Activated CD4-positive, alpha-beta T cell treated with anti-CD3 and anti-CD28 coated beads for 1 hour (primary cell): ENCODE results near the gene ATP6V0E1.

Source experiments
- DNase-seq: peaks from one replicate; pipeline ENCODE4 v3.0.0-alpha.2; 2020

Gene ATP6V0E1

DNA sequence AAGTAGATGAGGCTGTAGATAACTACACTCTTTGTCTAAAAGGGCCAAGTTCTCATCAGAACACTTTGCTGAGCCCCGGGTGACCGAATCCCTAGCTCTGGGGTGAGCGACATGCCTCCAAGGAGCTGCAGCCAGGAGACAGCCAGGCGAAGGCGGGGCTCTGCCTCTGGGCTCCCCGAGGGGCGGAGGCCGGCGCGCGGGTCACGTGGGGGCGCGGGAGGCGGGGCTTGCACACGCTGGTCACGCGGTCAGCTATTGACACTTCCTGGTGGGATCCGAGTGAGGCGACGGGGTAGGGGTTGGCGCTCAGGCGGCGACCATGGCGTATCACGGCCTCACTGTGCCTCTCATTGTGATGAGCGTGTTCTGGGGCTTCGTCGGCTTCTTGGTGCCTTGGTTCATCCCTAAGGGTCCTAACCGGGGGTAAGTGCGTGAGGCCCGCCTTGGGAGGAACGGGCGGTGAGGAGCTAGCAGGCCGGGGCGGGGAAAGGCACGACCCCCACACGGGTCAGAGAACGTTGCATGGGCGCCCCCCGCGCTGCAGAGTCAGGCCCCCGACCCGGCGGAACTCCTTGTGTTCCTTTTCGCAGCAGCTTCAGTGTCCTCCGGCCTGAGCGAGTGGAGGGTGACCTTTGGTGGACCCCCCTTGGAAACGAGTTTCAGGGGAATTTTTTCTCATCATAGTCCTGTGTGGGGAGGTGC lies at the start of gene ATP6V0E1:
Gene ATP6V0E1, plus strand, starts transcription at position 230 of the 702 bp plus-strand sequence. Its CDS starts 90 bp downstream, at position 320.
- DNase-seq: peak; percentile 84

DNA sequence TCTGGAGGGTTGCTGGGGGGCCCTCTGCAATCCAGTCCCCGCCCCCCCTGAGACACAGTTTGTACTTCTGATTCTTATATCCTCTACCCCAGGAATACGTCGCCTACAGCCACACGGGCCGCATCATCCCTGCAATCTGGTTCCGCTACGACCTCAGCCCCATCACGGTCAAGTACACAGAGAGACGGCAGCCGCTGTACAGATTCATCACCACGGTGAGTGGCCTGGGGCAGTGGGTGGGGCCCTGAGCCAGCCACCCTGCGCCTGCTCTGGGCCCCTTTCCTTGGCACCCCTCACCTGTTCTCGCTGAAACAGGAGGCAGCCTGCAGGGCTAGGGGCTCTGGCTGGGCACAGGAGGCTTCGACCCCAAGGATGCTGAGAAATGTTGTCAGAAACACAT lies 48.5 kb upstream of the ATP6V0E1 start:
- no peak for DNase-seq

DNA sequence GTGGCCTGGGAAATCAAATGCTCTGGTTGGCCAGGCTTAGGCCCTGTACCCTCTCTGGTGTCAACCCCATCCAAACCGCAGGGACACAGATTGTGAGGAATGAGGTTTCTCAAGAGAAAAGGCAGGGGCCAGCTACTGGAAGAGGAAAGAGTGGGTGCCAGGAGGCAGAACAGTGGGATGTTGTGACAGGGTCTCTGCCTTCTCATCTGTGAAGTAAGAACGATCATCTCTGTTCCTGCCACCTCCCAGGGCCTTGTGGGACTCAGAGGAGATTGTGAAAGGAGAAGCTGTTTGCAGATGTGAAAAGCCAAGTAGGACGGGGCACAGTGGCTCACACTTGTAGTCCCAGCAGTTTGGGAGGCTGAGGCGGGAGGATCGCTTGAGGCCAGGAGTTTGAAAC lies 47.2 kb upstream of the ATP6V0E1 start:
- no peak for DNase-seq

DNA sequence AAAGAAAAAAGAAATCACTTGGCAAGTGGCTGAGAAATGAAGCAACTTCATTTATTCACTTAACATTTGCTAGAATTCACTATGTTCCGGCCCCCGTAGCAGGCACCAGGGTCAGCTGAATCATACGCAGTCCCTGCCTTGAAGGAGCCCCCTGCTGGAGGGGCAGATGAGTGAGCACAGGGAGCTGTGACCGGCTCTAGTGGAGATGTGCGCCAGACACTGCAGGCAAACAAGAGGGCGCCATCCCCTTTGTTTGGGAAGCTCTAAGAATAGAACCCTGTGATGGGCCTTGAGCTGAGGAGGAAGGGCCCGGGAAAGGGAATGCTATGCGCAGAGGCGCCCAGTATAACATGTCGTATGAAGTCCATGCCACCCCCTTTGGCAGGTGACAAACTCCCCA lies 44.5 kb upstream of the ATP6V0E1 start:
- no peak for DNase-seq

DNA sequence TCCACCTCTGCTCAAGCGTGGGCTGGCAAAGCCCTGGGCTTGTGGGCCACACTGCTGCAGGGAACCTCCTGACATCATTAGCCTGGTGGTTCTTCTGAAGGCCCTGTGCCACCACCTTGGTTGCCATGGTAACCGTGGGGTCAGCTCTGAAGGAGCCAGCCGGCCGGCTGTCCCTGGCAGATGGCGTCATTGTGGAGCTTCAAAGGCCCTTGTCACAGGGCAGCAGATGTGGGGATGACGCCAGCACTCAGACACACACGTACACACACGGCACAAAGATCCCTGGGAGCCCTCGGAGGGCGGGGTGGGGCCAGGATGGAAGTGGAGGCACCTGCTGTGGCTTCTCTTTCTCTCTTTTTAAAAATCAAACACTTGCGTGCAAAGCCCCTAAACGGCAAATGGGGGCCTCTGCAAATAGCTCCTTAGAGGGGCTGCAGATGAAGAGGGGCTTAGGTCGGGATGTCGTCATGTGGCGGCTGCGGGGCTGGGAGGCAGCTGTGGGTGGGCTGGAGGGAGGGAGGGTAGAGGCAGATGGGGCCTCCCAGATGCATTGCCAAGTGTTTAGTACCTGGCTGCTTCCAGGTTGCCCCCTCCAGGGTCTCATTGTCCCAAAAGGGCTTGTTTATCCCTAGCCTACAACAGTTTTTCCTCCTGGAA lies 43.8 kb upstream of the ATP6V0E1 start:
- DNase-seq: no peak

DNA sequence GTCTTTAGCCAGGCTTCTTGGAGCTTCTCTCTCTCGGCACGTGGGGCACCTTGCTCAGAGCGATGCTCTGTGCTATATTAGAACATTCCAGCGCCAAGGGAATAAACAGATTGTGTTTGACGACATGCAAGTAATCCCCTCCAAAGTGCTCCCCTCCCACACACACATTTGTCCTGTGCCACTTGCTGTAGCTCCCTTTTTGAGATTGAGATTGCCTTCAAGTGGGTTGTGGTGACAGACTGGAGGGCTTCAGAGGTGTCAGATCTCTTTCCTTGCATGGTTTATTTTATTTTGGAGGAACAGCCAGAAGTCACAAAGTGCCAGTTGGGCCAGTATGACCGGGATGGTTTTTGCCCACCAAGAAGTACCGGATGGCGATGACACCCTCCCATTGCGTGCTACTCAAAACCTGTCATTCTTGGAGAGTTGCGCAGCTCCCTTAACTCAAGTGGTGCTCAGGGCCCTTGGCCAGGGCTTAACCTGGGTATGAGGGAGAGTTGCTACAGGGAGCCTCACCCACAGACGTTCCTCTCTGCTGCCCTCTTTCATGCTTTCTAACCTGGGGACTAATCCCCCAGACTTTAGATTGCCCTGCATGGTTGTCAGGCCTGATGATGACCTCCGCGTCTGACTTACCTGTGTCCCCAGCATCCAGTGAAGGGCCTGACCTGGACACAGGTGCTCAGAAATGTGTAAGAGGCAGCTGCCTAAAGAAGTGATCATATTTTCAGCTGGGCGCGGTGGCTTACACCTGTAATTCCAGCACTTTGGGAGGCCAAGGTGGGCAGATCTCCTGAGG lies 43.1 kb upstream of the ATP6V0E1 start:
- no peak for DNase-seq

DNA sequence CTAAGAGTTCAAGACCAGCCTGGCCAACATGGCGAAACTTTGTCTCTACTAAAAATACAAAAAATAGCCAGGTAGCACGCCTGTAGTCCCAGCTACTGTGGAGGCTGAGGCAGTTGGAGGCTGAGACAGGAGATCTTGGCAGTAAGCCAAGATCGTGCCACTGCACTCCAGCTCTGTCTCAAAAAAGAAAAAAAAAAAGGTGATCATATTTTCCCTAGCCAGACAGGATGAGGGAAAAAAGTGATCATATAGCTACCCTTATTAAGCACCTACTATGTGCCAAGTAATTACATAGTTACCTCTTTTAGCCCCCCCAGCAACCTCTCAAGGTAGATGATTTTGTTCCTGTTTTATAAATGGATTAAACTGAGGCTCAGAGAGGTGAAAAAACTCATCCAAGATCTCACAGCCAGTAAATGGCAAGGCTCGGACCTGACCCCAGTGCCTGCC lies 42.5 kb upstream of the ATP6V0E1 start:
- no peak for DNase-seq

DNA sequence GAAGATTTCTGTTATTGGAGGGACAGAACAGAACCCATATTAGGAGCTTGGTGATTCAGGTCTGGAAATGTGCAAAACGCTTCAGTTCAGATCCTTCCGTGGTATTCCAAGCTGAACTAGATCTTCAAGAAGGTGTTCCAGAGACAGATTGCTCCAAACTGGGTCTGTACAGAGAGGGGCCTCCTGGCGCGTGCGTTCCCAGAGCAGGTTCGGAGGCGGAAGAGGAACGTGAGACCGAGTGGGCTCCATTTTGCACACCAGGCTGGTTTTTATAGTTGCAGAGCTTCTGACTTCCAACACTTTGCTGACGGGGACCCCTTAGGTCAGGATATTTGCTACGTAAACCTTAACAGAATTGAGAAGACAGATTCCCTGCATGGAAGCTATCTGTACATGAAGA lies 41.0 kb upstream of the ATP6V0E1 start:
- DNase-seq: no peak

DNA sequence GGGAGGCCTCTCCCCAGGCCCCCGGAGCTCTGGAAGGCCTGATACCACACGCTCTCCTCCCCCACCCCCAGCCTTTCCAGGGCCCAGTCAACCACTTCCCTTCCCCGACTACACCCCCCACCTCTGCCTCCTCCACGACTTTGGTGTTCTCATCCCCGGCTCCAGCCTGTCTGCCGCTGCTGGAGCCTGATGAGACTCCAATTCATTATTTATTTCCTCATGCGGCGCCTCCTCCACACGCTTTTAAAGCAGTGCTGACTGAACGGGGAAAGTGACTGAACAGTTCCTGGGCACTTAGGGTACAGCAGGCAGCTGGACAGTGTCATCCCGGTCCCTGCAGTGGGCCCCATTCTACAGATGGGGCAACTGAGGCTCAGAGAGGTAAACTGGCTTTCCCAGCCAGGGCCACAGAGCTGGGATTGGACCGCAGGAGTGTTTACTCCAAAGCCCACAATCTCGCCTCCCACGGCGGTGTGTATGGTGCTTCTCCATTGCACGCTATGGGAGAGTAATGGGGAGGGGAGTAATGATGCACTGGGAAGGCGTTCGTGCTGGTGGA lies 40.2 kb upstream of the ATP6V0E1 start:
- no peak for DNase-seq

DNA sequence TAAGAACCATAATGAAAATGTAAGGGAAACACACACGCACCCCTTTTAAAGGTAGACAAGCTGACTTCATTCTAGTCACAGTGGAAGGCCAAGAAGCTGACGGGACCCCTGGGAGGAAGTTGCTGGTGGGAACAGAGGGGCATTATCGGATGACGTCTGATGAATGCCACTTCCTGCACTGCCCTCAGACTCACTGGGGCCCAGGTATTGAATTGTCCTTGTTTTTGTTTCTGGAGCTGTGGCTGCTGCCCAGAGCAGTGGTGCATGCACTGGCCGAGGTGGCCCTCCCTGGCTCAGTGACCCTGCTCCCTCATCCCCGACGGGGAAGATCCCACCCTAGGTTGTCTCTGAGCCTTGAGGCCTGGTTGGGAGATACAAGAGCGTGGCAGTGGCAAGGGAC lies 39.7 kb upstream of the ATP6V0E1 start:
- DNase-seq: no peak

DNA sequence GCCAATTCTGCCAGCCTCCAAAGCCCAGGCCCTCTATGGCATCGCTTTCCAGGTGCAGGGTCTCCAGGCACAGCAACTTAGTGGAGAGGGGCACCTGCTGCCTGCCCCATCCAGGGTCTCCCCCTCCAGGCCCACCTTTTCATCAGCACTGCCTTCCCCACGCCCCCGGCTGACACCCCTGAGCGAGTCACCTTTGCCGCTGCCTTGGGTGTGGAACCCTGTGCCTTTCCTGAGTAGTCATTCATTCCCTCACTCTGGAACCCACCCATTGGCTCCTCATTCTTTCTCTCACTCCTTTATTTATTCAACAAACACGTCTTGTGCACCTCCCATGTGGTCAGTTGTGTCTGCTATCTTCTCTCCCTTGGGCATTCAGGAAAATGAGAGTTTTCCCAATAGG lies 38.8 kb upstream of the ATP6V0E1 start:
- no peak for DNase-seq

DNA sequence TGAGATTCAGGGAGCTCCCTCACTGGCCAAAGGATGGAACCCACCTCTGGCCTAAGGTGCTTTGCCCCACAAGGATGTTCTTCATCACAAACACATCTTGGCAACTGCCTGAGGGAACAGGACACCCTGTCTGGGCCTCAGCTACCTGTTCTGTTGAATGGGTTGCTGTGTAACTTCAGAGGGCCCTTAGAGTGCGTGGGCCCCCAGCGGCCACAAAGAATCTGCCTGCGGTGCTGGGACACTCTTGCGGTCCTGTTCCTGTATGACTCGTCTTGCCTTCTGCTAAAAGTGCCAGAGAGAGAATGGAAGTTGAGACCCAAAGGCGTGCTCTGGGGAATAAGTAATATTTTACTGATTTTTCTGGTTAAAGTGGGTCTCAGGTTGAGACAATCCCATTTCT lies 38.4 kb upstream of the ATP6V0E1 start:
- DNase-seq: no peak

DNA sequence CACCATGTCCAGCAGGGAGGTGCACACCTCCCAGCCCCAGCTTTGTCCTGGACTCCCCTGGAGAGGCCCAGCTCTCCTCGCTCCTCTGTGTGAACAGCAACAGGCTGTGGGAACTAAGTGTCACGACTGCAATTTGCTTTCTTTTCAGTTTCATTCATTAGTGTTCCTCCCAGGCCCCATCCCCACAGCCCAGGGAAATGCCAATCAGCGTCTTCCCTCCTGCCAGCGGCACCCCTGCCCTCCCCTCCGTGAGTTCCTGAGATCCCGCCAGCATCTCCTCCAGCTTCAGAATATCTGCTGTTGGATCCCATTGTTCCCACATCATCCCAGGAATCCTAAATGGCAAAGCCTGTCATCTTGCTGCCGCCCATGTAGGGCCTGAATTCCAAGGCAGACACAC lies 37.4 kb upstream of the ATP6V0E1 start:
- DNase-seq: no peak

DNA sequence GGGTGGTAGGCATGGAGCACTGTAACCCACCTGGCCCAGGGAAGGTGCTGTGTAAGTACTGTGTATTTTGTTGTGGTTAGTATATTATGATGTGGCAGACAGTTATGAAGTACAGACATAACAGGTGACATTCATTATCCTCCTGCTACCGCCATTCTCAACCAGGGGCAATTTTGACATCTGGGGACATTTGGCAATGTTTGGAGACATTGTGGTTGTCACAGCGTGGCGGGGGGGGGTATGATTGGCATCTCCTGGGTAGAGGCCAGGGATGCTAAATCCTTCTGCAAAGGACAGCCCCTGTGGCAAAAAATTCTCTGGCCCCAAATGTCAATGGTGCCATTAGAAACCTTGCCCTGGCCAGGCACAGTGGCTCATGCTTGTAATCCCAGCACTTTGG lies 34.1 kb upstream of the ATP6V0E1 start:
- no peak for DNase-seq

DNA sequence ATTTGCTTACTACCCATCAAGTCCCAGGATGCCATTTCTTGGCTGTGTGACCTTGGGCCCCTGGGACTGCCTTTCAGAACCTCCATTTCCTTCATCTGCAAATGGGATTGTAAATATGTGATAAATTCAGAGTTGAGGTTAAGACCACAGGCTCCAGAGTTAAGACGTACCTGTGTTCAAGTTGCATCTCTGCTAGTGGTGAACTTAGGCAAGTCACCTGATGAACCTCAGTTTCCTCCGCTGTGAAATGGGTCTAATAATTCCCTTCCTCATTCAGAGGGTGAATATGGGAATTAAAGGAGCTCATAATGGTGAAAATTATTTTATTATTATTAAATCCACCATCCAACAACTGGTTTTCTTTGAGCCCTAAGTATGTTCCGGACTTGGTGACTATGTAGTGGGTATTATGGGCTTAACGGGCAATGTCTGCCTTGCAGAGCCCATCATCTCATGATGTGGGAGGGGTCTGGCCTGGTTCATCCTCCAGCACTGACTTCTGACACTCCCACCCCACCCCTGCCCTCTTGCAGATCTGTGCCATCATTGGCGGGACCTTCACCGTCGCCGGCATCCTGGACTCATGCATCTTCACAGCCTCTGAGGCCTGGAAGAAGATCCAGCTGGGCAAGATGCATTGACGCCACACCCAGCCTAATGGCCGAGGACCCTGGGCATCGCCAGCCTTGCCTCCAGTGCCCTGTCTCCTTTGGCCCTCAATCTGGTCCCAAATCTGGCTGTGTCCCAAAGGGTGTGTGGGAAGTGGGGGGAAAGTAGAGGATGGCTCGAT lies 33.2 kb upstream of the ATP6V0E1 start:
- DNase-seq: no peak

DNA sequence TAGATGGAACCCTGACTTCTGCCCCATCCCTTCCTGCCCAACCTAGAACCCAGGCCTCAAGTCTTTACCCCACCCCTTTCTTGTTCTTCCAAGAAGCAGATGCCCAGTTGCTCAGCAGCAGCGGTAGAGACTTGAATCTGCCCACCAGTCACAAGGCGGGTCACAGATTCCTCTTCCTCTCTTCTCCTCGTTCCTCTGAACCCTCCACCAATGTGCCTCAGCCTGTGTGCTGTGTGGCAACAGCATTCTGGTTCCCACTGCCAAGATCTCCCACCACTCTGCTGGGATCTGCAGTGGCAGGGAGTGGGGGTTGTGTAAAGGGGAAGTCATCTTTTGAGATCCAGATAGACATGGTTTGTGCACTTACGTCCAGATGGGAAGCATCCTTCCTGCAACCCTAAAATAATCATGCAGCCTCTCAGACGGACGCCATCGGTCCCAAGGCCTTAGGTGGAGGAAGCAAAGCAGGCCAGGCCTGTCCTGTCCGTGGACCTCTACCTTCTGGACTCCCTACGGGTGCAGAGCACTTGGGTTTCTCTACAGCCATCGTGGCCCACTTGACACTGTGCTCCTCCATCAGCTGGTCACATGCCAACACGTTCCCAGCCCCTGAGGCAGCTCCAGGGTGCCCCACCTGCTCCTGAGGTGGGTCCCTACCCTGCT lies 32.1 kb upstream of the ATP6V0E1 start:
- DNase-seq: no peak

DNA sequence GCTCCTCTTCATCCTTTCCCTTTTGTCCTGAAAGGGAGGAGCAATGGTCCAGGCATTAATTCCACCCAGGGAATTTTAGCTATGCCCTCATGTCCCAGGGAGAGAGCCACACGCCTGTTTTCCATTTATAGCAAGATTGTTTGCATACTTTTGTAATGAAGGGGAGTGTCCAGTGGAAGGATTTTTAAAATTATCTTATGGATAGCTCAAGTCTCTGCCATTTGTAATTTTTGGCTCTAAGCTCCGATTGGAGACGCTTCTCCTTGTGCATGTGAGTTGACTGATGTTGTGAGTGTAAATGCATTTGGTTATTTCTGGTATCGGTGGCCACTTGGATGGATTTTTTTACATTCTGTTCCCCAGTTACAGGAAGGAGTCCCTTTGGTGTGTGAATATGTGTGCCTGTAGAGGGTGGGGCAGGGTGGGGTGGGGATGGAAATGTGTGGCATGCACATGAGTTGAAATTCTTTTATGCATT lies 31.5 kb upstream of the ATP6V0E1 start:
- no peak for DNase-seq

DNA sequence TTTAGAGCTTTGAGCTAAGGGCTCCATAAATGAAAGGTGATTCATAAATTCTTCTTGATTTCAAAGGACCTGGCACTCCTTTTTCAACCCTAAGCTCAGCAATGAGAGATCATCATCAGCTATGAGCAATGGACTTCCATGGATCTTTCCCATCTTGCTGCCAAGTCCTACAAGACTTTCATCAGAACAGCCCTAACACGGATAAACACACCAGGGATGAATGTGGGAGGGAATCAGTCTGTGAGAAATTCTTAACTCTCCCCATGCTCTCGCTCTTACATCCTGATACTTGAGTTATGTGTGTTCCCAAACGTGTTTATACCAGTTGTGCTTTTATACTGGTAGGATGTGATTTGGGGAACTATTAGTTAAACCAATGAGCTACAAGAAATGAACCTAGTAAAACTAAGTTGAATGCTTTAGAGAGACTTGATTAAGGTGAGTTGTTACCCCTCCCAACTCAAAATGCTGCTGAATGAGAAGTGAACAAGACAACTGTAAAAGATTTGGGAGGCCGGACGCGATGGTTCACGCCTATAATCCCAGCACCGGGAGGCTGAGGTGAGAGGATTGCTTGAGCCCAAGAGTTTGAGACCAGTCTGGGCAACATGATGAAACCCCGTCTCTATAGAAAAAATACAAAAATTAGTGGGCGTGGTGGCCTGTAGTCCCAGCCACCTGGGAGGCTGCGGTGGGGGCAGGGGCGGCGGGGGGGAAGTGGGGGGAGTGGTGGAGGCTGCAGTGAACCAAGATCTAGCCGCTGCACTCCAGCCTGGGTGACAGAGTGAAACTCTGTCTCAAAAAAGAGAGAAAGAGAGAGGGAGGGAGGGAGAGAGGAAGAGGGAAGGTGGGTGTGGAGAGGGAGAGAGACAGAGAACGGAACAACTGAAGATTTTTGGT lies 29.5 kb upstream of the ATP6V0E1 start:
- DNase-seq: no peak

DNA sequence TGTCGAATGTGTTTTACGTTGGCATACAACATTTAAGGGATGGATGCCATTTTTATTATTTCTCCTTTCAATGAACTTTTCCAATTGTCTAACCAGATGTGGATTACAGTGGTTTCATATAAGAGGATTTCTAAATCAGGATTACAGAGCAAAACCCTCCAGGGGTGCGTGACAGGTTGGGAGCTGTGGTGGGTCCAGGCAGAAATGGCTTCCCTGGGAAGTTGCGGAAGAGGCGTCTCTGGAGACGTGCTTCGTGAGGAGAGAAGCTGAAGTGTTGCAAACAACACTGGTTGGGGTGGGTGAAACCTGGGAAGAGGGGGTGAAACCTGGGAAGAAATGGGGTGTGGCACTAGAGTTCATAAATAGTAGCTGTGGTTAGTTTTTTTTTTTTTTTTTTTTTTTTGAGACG lies 28.8 kb upstream of the ATP6V0E1 start:
- no peak for DNase-seq

DNA sequence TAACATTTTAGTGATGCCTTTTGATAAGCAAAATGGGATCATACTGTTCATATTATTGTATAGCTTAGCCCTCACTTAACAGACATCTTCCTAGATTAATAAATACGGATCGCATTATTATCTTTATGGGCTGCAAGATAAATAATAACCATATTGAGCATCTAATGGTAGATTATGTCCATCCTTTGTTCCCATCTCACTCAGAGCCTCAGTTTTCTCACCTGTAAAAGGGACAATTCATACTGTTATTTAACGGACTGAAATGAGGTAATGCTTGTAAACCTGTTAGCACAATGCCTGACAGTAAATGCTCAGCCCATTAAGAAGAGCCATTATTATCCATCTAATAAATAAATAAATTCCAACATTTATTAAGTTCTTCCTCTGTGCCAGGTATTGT lies 27.3 kb upstream of the ATP6V0E1 start:
- DNase-seq: no peak

DNA sequence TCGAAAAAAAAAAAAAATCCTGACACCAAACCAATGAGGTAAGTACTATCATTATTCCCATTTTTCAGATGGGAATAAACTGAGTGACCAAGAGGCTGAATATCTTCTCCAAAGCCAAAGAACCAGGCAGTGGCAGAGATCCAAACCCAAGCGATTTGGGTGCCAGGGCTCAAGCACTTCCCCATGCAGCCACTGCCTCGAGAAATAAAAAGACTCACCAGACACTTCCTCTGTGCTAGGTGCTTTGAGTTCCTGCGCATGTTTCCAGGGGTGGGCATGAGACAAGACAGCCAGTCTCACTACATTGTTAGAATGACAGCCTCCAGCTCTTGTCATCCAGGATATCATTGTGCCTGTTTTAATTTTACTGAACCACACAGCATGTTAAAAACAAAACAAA lies 26.6 kb upstream of the ATP6V0E1 start:
- DNase-seq: no peak
